GM21825 (cell line): ENCODE results near the gene CCNC.
A peak's percentile ranks its signal among the peaks of the same experiment; 100 is the strongest.

ENCODE experiments used
- ATAC-seq: cut with Tn5 transposase; IDR thresholded peaks from one replicate; pipeline ENCODE4 v1.9.1; 2021; ENCODE audit warnings: mild to moderate bottlenecking, moderate library complexity; ENCODE audit not compliant: unreplicated experiment

CCNC gene, protein sequence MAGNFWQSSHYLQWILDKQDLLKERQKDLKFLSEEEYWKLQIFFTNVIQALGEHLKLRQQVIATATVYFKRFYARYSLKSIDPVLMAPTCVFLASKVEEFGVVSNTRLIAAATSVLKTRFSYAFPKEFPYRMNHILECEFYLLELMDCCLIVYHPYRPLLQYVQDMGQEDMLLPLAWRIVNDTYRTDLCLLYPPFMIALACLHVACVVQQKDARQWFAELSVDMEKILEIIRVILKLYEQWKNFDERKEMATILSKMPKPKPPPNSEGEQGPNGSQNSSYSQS

DNA sequence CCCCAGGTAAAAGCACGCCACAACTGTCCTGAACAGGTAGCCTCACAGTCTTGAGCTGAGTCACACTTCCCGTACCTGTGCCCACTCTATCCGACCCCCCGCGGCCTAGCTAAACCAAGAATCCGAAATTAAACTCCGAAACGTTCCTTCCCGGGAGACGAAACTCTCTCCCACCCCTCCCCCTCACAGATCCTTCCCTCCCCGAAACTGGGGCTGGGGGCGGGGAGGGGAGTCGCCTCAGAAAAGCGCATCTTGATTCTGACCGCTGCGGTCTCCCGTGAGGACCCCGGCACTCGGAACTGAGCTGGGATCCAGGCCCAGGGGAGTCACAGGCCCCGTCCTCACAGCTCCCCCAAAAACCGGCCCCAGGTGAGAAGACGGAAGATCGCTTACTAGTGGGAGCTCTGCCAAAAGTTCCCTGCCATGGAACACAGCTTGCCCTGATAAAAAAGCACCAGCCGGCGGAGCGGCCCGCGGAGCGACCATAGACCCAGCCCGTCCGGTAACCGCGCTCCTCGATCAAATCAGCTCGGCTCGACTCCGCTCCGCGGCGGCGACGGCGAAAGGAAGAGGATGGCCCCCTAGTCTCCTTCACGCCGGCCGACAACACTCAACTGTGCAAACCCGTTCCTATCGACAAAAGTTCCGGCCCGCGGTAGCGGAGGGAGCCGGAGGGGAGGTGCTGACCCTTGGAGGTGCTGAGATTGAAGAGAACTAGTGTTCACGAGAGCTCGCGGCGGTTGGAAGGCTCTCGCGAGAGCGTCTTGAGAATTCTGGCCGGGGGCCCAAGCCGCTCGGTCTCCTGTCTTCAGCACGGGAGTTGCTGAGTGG is at the start of gene CCNC:
Gene CCNC (minus strand): TSS at position 558 of the 831 bp plus-strand sequence. CDS start 133 bp downstream, at position 425.
- peak; percentile 99 for ATAC-seq

DNA sequence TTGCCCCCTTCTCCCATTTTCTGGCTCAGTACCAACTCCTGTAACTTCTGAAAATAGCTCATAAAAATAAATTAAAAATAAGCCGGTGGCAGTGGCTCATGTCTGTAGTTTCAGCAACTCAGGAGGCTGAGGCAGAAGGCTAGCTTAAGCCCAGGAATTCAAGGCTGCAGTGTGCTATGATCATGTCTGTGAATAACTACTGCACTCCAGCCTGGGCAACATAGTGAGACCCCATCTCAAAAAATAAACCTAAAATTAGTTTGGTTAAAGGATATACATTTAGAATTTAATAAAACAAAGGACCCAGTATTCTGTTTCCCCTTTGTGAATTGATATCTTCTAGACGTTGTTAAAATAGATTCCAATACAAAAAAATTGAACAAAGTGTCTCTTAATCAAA is 48.7 kb upstream of the CCNC start:
- ATAC-seq = no peak

DNA sequence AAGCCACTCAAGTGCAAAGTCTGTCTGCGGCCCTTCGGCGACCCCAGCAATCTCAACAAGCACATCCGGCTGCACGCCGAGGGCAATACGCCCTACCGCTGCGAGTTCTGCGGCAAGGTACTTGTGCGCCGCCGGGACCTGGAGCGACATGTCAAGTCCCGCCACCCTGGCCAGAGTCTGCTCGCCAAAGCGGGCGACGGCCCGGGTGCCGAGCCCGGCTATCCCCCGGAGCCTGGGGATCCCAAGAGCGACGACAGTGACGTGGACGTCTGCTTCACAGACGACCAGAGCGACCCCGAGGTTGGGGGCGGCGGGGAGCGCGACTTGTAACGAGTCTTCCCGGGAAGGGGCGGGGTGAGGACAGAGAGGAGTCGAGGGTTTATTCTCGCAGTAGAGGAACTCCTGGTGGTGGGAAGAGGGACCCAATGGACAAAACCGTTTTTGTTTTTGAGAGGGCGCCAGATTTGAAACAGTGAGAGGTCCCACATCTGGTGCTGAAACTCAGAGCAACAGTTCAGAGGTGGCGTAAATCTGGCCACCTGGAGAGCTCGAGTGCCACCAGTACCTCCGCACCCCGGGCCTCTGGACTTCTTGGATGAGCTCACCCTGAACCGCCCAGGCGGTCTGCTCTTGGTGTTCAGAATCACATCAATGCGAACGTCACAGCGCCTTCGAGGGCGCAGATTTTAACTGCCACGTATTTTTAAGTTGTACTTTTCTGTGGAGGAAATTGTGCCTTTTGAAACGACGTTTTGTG is 46.1 kb upstream of the CCNC start:
- ATAC-seq = no peak

DNA sequence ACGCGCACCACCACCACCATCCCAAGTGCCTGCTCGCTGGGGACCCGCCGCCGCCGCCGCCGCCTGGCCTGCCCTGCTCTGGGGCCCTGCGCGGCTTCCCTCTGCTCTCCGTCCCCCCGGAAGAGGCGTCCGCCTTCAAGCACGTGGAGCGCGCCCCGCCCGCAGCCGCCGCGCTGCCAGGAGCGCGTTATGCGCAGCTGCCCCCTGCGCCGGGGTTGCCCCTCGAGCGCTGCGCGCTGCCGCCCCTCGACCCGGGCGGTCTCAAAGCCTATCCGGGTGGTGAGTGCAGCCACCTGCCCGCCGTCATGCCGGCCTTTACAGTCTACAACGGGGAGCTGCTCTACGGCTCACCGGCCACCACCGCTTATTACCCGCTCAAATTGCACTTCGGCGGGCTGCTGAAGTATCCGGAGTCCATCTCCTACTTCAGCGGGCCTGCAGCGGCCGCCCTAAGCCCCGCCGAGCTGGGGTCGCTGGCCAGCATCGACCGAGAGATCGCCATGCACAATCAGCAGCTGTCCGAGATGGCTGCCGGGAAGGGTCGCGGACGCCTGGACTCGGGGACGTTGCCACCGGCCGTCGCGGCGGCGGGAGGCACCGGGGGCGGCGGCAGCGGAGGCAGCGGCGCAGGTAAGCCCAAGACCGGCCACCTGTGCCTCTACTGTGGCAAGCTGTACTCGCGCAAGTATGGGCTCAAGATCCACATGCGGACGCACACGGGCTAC is 45.4 kb upstream of the CCNC start:
- ATAC-seq = peak; percentile 49

DNA sequence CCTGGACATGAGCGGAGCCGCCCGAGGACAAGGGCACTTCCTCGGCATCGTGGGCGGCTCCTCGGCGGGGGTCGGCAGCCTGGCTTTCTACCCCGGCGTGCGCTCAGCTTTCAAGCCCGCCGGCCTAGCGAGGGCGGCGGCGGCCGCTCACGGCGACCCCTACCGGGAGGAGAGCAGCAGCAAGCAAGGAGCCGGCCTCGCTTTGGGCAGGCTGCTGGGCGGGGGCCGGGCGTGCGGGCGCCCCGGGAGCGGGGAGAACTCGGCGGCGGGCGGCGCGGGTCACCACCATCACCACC is 44.9 kb upstream of the CCNC start:
- peak; percentile 66 for ATAC-seq

DNA sequence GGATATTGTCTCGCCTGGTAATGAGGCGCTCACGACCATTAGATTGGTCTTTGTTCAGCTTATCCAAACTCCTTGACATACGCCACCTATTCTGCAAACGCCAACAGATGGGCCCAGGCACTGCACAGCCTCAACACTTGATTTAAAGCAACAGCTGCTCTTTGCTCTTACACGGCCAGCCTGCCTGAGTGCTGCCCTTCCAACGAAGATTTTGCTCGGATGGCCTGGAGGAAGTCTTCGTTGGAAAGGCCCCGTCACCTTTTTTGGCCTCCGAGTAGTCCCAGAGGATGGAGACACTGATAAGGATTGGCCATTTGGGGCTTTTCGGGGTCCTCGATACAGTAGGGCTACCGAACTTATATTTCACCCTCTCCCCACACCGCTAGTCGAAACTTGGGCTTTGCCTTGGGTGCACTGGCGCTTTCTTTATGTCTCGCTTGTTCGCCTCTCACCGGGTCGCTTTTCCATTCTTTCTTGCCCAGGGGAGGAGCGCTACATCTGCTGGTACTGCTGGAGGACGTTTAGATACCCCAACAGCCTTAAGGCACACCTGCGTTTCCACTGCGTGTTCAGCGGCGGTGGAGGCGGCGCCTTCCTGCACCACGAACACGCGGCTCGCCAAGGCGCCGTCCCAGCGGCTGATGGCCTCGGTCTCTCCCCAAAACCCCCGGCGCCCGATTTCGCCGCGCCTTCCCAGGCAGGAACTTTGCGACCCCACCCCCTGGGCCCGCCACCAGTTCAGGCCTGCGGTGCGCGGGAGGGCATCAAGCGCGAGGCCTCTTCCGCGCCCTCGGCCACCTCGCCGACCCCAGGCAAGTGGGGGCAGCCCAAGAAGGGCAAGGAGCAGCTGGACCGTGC is 44.3 kb upstream of the CCNC start:
- no peak for ATAC-seq

DNA sequence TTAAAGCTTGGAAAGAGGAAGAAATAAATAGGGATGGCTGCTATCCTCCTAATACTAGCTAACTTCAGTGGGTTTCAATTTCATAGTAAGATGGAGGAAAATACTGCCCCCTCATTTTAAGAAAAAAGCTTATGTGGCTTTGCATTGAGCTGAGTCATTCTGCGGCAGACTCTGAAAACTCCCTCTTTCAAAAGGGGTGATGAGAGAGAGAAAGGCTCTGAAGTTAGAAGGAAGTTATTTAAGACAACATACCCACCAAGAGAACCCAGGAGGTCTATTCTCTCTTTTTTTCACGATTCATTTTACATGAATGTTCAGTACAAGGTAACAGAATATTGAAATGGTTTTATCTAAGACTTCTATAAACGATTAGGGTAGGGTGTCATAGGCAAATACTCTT is 42.7 kb upstream of the CCNC start:
- peak; percentile 57 for ATAC-seq

DNA sequence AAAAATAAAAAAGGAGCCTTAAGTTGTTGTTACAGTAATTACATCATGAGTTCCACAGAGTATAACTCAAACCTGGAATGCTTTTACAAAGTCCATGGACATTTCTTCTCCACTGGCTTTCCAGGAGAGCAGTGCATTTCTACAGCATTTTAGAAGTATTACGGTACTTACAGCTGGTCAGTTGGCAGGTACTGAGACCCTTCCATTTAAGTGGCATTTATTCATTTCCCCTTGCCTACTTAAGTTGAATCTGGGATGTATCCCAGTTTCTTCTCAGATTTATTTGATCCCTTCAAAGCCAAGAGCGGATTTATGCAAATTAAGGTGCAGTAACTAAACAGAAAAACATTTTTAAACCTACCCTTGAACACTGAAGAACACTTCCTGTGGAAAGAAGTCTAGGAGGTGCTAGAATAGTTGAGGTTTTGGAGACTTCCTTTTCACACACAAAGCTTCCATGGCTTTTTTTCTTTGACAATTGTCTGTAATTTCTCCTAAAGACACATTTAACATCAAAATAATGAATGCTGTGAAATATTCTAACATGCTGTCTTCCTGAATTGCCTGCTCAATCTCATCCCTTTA is 41.5 kb upstream of the CCNC start:
- no peak for ATAC-seq

DNA sequence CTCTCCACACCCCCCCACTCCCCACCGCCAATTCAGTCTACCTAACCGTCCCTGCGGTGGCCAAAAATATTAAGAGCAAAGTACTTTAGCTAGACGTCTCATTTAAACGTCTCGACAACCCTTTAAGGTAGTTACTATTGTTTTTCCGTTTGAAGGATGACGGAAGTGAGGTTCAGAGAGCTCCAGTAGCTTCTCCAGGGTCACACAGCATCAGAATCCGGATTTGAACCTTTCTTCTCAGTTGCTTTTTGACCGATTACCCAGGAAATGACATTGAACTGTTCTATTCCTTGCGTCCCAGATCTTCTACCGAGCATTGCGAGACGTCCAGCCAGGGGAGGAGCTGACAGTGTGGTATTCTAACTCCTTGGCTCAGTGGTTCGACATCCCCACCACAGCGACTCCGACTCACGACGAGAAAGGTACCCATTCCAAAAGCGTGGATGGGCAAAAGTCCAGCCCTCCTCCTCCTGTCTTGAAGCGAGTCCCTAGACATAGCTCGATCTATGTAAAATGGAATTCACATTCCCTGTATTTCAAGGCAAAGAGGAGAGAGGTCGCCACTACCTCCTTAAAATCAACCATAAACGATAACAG is 40.5 kb upstream of the CCNC start:
- ATAC-seq = no peak

DNA sequence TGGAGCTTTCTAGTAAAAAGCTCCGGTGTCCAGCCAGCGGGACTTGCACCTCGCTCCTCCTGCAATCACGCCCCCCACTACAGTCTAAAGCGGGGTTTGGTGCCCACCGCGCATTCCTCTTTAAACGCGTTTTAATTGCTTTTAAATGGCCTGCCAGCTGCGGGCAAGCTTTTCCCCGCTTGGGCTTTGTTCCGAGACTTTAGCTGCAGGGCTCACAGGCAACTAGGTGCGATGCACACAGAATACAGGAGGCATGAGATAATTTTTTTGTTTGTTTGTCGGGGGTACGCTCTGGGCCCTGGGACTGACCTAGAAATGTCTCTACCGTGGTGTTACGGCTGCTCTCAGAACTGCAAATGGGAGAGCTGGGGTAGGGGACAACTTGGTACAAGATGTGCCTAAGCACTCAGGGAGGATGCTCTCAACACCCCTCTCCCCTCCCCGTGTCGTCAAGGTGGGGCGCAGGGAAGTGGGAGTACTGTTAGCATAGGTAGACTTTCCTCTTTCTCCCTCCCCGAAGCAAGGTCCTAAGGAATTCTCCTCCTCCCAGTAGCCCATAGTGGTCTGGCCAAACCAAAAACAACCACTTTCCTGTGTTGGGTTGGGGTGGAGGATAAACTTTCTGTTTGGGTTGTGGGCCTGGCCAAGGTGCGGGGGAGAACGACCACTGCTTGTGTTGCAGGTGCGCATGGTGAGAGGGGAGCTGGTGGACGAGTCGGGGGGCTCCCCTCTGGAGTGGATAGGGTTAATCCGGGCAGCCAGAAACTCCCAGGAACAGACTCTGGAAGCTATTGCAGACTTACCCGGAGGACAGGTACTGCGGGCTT is 39.8 kb upstream of the CCNC start:
- no peak for ATAC-seq

DNA sequence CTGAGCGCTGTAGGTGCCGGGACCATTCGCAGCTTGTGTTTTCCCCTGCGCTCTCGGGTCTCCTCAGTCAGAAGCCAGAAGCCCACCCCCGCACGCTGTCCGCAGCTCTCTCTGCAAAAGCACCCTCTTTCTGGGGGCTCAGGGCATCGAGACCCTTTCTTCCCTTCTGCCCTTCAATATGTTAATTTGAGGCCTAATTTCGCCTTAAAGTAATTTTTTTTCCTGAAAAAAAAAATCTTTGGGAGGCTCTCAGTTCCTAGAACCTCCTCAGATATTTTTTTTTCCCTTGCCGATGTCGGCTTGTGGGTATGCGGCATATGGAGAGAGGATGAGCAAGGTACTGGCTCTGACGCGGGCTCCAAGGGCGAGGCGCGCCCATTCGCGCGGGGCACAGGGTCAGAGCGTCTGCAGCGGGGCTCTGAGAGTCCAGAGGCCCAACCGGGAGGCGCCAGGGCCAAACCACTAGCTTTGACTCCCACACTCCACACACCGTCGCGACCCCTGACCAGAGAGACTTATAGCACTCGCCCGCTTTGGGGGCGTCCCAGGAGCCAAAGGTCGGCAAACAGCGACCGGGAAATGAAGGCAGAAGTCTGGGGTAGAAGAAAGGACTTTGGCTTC is 39.1 kb upstream of the CCNC start:
- no peak for ATAC-seq

DNA sequence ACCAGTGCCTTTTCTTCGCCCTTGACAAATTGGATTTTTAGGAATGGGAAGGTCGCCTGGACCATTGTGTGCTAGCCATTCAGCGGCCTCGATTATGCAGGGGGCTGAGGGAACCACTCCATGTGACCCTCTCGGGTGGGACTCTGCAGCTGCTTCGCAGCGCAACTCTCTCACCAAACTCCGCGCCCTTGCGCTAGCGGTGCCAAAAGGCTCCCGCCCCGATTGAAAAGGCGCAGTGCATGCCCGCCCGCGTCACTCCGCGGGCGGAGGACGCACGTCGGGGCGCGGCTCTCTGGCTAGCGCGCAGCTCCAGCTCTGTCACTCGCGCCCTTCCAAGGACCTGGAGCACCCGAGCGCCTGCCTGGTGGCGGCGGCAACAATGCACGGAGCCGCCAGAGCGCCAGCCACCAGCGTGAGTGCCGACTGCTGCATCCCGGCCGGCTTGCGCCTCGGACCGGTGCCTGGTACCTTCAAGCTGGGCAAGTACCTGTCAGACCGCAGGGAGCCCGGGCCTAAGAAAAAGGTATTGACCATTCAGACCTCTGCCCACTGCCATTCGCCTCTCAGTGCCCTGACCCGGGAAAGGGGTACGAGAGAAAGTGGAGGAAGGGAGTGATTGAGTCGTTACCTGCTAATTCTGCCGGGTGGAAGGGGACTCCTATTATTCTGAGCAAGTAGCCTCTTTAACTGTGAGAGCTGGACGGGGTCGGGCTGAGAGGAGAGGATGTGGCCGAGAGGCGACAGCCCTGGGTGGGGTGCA is 38.4 kb upstream of the CCNC start, which contains the start of gene PRDM13:
Gene PRDM13 (plus strand): TSS at position 178 of the 760 bp plus-strand sequence. CDS start 202 bp downstream, at position 380.
- ATAC-seq = no peak

DNA sequence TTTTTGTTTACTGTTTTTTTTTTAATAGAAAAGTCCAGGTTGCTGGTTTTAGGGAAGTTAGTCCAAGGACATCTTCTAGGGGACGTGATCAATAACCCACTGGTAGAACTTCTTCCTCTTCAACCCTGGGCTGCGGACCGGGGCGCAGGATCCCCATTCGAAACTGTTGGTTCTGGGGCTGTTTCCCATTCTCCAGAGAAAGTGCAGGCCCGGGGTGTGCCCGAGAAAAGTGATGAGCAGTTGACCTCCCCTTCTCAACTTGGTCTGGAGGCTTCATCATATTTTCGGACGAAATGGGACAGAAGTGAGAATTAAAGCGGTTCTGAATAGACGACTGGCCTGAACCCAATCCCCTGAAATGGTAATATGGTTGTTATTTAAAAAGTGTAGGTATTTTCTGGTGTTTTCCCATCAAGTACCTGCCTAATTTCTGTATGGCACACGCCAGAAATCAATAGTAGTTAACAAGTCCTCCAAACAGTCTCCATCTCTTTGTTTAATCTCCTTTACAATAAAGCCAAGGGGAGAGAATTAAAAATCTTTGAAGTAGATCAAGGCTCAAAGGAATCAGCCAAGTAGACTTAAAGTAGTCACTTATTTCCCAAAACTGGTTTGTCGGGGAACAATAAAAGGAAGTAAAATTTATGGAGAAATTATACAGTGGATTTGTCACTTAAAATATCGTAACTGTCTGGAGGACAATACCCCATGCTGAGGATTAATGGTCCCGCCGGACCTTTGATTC is 37.6 kb upstream of the CCNC start:
- no peak for ATAC-seq

DNA sequence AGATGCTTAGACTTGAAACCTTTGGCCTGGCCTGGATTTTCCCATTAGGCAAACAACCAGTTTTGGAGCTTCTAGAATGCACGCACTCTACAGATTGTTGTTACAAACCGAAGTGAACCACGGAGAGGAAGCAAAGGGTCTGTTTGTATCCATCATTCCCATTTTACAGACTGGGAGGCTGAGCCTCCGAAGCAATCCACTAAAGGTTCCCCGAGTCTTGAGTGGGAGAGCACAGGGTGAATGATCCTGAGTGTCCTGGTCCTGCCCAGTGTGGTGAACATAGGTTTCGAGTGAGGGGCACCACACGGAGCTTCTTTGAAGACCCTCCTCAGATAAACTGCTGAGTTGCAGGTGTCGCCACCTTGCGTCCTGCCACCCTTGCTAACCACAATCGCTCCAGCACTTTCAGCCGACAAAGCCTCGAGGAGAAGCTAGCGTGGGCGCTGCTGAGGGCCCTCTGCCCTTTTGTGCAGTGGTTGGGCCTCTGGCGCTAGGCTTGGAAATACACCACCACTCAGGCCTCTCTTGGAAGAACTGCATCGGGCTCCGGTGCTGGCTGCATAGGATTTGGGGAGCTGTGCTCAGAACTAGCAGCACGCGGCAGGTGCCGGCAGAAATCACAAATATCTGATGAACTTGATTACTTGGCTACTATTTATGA is 36.7 kb upstream of the CCNC start:
- no peak for ATAC-seq

DNA sequence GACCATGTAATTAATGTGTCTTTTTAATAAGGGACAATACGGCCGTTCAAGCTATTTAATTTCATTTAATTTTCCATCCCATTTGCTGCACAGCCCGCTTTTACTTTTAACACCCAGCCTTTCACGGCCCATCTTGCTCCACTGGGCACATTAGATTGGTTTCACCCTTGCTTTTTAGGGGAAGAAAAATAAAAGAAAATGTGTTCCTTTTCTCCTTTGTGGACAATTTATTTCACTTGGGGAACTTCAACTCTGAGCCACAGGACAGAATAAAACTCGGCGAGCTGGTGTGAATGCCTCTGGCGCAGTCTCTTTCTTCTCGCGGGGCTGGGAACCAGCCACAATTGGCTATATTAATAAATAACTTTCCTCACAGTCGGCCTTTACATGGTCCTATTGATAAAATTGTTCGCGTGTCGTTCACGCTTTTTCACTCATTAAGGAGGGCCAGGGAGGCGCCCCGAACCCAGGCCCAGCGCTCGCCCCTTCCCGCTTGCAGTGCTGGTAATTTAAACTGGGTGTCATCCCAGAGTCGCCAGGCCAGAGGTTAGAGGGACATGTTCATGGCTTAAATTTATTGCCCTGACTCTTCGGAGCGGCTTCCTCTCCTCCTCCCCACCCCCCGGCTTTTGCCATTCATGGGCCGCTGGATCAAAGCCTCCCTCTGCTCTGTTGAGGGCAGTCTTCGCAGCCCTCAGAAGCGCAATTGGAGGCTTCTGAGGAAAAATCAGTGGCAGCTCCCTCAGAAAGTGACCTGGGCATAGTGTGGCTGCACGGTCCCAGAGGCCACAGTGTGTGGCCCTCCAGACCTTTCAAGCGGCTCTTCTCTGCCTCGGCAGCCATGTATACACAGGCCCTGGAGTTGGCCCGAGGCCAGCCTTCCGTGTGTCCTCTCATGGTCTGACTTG is 36.0 kb upstream of the CCNC start:
- ATAC-seq = no peak
